H9 (cell line): ENCODE measurements around the gene BTBD7. TPM values are rescaled to one million over a fixed set of nuclear protein-coding genes. Genes with fewer than 3 reads are reported as not detected.

Experiments used
- DNase-seq: peaks from one replicate; pipeline ENCODE4 v3.0.0-alpha.2; 2017
- H2AFZ ChIP-seq: one replicate; pipeline ENCODE4 v1.6.1; 2013; ENCODE audit warnings: mild to moderate bottlenecking, low read length, control low read depth, moderate library complexity
- H2AK5ac ChIP-seq: 2 replicates; pipeline ENCODE4 v1.6.1; 2013; ENCODE audit warnings: low read length, control low read depth, mixed read lengths; ENCODE audit not compliant: insufficient read length
- H2BK120ac ChIP-seq: one replicate; pipeline ENCODE4 v1.6.1; 2013; ENCODE audit warnings: low read depth, mild to moderate bottlenecking, low read length, control low read depth, inconsistent platforms; ENCODE audit not compliant: poor library complexity, severe bottlenecking
- H2BK12ac ChIP-seq: 2 replicates; pipeline ENCODE4 v1.6.1; 2013; ENCODE audit warnings: low read length, control low read depth, mixed read lengths, low read depth; ENCODE audit not compliant: insufficient read length
- H2BK15ac ChIP-seq: 2 replicates; pipeline ENCODE4 v1.6.1; 2013; ENCODE audit warnings: low read depth, low read length, control low read depth
- H2BK20ac ChIP-seq: one replicate; pipeline ENCODE4 v1.6.1; 2013; ENCODE audit warnings: low read depth, mild to moderate bottlenecking, low read length, control low read depth, inconsistent platforms; ENCODE audit not compliant: poor library complexity, severe bottlenecking
- H2BK5ac ChIP-seq: 2 replicates; pipeline ENCODE4 v1.6.1; 2013; ENCODE audit warnings: low read length, control low read depth, mixed read lengths; ENCODE audit not compliant: insufficient read length
- H3K14ac ChIP-seq: 2 replicates; pipeline ENCODE4 v1.6.1; 2013; ENCODE audit warnings: low read length, control low read depth; ENCODE audit not compliant: insufficient read depth
- H3K18ac ChIP-seq: 2 replicates; pipeline ENCODE4 v1.6.1; 2013; ENCODE audit warnings: low read depth, mild to moderate bottlenecking, mixed read lengths, low read length, control low read depth; ENCODE audit not compliant: insufficient read length
- H3K23ac ChIP-seq: 2 replicates; pipeline ENCODE4 v1.6.1; 2013; ENCODE audit warnings: low read length, control low read depth, mixed read lengths, low read depth; ENCODE audit not compliant: insufficient read length
- H3K23me2 ChIP-seq: 2 replicates; pipeline ENCODE4 v1.6.1; 2013; ENCODE audit warnings: low read depth, mild to moderate bottlenecking, mixed read lengths, low read length, control low read depth; ENCODE audit not compliant: insufficient read length, poor library complexity, severe bottlenecking
- H3K27ac ChIP-seq: 2 replicates; pipeline ENCODE4 v1.5.1; 2013; ENCODE audit warnings: low read length, control low read depth, mixed read lengths, low read depth; ENCODE audit not compliant: insufficient read length
- H3K27me3 ChIP-seq: 2 replicates; pipeline ENCODE4 v1.6.1; 2013; ENCODE audit warnings: low read length, control low read depth, inconsistent platforms; ENCODE audit not compliant: insufficient read depth
- H3K4ac ChIP-seq: 2 replicates; pipeline ENCODE4 v1.6.1; 2013; ENCODE audit warnings: low read depth, mild to moderate bottlenecking, control low read depth, inconsistent platforms, low read length, moderate library complexity
- H3K4me1 ChIP-seq: 2 replicates; pipeline ENCODE4 v1.6.1; 2013; ENCODE audit warnings: low read length, control low read depth, inconsistent platforms; ENCODE audit not compliant: insufficient read depth
- H3K4me2 ChIP-seq: 2 replicates; pipeline ENCODE4 v1.6.1; 2013; ENCODE audit warnings: low read length, control low read depth, mixed read lengths; ENCODE audit not compliant: insufficient read length, insufficient read depth
- H3K56ac ChIP-seq: 2 replicates; pipeline ENCODE4 v1.6.1; 2013; ENCODE audit warnings: low read depth, mild to moderate bottlenecking, mixed read lengths, low read length, control low read depth; ENCODE audit not compliant: insufficient read length
- H3K79me1 ChIP-seq: 2 replicates; pipeline ENCODE4 v1.6.1; 2013; ENCODE audit warnings: low read depth, mild to moderate bottlenecking, moderate library complexity, low read length, control low read depth, inconsistent platforms; ENCODE audit not compliant: insufficient read depth, poor library complexity, severe bottlenecking
- H3K79me2 ChIP-seq: 2 replicates; pipeline ENCODE4 v1.6.1; 2013; ENCODE audit warnings: low read length, control low read depth, inconsistent platforms; ENCODE audit not compliant: insufficient read depth
- H3K9ac ChIP-seq: 2 replicates; pipeline ENCODE4 v1.6.1; 2013; ENCODE audit warnings: low read length, control low read depth, mixed read lengths; ENCODE audit not compliant: insufficient read length; ENCODE audit errors: extremely low read depth
- H3K9me3 ChIP-seq: one replicate; pipeline ENCODE4 v1.6.1; 2013; ENCODE audit warnings: low read depth, low read length, inconsistent platforms; ENCODE audit not compliant: control insufficient read depth
- H3T11ph ChIP-seq: one replicate; pipeline ENCODE4 v1.6.1; 2013; ENCODE audit warnings: mild to moderate bottlenecking, low read length, control low read depth, inconsistent platforms
- H4K20me1 ChIP-seq: one replicate; pipeline ENCODE4 v1.6.1; 2013; ENCODE audit not compliant: control insufficient read depth, insufficient read length, insufficient read depth
- H4K5ac ChIP-seq: 2 replicates; pipeline ENCODE4 v1.6.1; 2013; ENCODE audit warnings: low read depth, mild to moderate bottlenecking, mixed read lengths, low read length, control low read depth; ENCODE audit not compliant: insufficient read length
- H4K8ac ChIP-seq: replicated peaks from 2 replicates; pipeline ENCODE4 v1.6.1; 2013; ENCODE audit warnings: low read length, control low read depth, mixed read lengths, low read depth; ENCODE audit not compliant: insufficient read length
- H4K91ac ChIP-seq: 2 replicates; pipeline ENCODE4 v1.6.1; 2013; ENCODE audit warnings: low read depth, mild to moderate bottlenecking, moderate library complexity, mixed read lengths, low read length, control low read depth; ENCODE audit not compliant: insufficient read length
- H3K27ac Mint-ChIP-seq, 3 experiments: 2 replicates in 2 of 3; 3 replicates in 1 of 3; pipeline ENCODE4 v1.8.0; 2020 to 2021; ENCODE audit warnings: mixed read lengths in 3 of 3, mild to moderate bottlenecking in 1 of 3, moderate library complexity in 1 of 3
- H3K27me3 Mint-ChIP-seq: 2 replicates; pipeline ENCODE4 v1.8.0; 2021; ENCODE audit warnings: low read depth, mild to moderate bottlenecking, moderate library complexity, mixed read lengths
- H3K36me3 Mint-ChIP-seq, 3 experiments: 2 replicates in 2 of 3; 3 replicates in 1 of 3; pipeline ENCODE4 v1.8.0; 2020 to 2021; ENCODE audit warnings: low read depth in 3 of 3, mixed read lengths in 3 of 3; ENCODE audit not compliant: insufficient read depth in 1 of 3
- H3K4me1 Mint-ChIP-seq, 2 experiments: 2 replicates each; pipeline ENCODE4 v1.8.0; 2020; ENCODE audit warnings: mixed read lengths in 2 of 2
- H3K4me3 Mint-ChIP-seq, 2 experiments: 2 replicates in 1 of 2; 3 replicates in 1 of 2; pipeline ENCODE4 v1.8.0; 2020 to 2021; ENCODE audit warnings: mild to moderate bottlenecking in 2 of 2, mixed read lengths in 2 of 2, moderate library complexity in 1 of 2
- H3K9me3 Mint-ChIP-seq, 2 experiments: 2 replicates in 1 of 2; 3 replicates in 1 of 2; pipeline ENCODE4 v1.8.0; 2020; ENCODE audit warnings: mild to moderate bottlenecking in 2 of 2, mixed read lengths in 2 of 2, moderate library complexity in 1 of 2
- CTCF ChIP-seq: fragments of 200-600 bp; sonication (generic); conservative IDR thresholded peaks from 3 replicates; pipeline ENCODE4 v1.8.0; 2021; ENCODE audit warnings: antibody characterized with exemption, mild to moderate bottlenecking
- WGBS: extraction: QIAGEN DNeasy Blood & Tissue Kit; methylation state at CpG from one replicate; pipeline ENCODE4 v1.1.7; 2013; ENCODE audit warnings: missing lambda C conversion rate, low lambda C conversion rate, mixed read lengths; ENCODE audit not compliant: insufficient read length; ENCODE audit errors: extremely low coverage; 5-methylcytosine and 5-hydroxymethylcytosine counted together
- total RNA-seq: library from RNA; stranded (reverse); gene quantifications from 2 replicates; pipeline ENCODE4 v1.2.1, GENCODE V29; 2021

Gene BTBD7
- total RNA-seq, 1 experiment from 2014 or later = 44.1 TPM

DNA sequence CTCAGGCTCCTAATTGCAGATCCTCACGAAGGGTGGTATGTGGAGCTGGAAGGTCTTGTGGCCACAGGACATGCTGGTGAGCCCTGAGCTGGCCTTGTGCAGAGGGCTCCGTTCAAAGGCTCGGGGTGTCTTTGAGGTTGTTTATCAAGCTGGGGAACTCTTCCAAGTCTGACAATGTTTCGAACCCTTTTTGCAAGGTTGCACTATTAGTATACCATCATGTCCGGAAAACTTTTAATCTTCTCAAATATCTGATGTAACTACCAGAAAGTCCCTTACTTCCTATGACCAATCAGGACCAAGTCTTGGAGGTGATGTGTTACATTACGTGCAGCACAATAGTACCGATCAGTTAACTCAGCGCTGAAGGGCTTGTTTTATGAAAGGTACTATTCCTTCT lies 104.3 kb downstream of the BTBD7 start:
- H3K36me3 Mint-ChIP-seq = peaks cover 16 to 43% (median 39%) of the 10 kb centered on the region in 3 experiments; a peak in 6 of 7 replicates
- no peak overlapping the region for H2BK12ac ChIP-seq
- H3K14ac ChIP-seq = no peak overlapping the region
- H3K27me3 ChIP-seq = no peaks in the 10 kb centered on the region
- H3K79me1 ChIP-seq = no peaks in the 10 kb centered on the region
- no peak overlapping the region for H3K4me2 ChIP-seq
- H4K91ac ChIP-seq = no peak overlapping the region
- TF ChIP-seq CTCF = no peak
- no peaks in the 10 kb centered on the region for H3K4me1 ChIP-seq
- H2BK15ac ChIP-seq = no peak overlapping the region
- H2BK20ac ChIP-seq = no peak overlapping the region
- WGBS = no CpG with 5 or more reads among the region's 8 CpGs
- no peak overlapping the region for H2BK5ac ChIP-seq
- H3K18ac ChIP-seq = no peak overlapping the region
- no peaks in the 10 kb centered on the region for H3K9me3 Mint-ChIP-seq
- peaks cover 0 to 4% of the 10 kb centered on the region in 2 experiments; a peak in 1 of 4 replicates for H3K4me1 Mint-ChIP-seq
- H3K4ac ChIP-seq = no peak overlapping the region
- no peak overlapping the region for H3T11ph ChIP-seq
- no peak overlapping the region for H4K8ac ChIP-seq
- H3K9me3 ChIP-seq = no peaks in the 10 kb centered on the region
- H4K5ac ChIP-seq = no peak overlapping the region
- no peaks in the 10 kb centered on the region for H4K20me1 ChIP-seq
- H3K27ac ChIP-seq = no peak overlapping the region
- H3K56ac ChIP-seq = no peak overlapping the region
- H2AK5ac ChIP-seq = no peak overlapping the region
- no peak overlapping the region for H2AFZ ChIP-seq
- H3K9ac ChIP-seq = no peak overlapping the region
- H3K23ac ChIP-seq = no peak overlapping the region
- no peak overlapping the region for H2BK120ac ChIP-seq
- H3K79me2 ChIP-seq = no peaks in the 10 kb centered on the region
- no peaks in the 10 kb centered on the region for H3K23me2 ChIP-seq
- no peak overlapping the region for H3K27ac Mint-ChIP-seq
- H3K4me3 Mint-ChIP-seq = no peak overlapping the region
- no peak for DNase-seq
- no peaks in the 10 kb centered on the region for H3K27me3 Mint-ChIP-seq
